ENCODE results near the gene POLR1G. TPM values are rescaled to one million over a fixed set of nuclear protein-coding genes. Genes with fewer than 3 reads are reported as not detected.

POLR1G gene
- total and polyA plus RNA-seq, 9 of the 15 experiments (the other 6 are each of a cell fraction or from before 2014, with no cell fraction given) = 3.0 to 50.1 (median 27.4) TPM

DNA sequence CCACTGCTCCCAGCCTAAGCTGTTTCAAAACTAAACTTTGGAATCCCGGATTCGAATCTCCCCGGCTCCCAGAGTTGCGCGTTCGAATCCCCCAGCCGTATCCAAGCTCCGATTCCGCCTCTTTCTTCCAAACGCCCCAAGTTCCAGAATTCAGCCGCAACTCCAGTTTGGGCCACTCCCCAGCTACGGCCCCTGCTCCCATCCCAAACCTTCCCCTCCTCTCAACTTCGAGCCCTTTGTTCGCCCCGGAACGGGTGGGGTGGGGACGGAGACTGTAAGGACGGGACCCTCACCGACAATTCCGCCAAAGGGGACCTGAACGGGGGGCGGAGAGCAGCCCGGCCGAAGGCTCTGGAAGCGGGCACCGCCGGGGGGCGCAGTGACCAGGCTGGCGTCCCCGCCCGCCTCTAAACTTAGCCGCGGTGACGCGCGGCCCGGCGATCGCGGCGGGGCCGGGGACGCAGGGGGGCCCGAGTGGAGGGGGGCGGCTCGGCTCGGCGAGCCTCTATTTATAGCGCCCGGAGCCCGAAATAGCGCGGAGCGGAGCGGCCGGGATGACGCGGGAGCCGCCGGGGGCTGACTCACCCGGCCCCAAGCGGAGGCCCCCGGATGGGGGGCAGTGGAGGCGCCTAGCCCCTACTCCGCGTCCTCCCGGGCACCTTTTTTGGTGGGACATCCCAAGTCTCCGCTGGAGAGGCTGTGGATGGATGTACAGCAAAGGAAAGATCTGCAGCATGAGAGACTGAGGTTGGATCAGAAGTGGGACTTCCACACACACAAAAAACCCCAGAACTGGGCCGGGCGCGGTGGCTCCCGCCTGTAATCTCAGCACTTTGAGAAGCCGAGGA is 22.2 kb downstream of the POLR1G start (continued):
- TF ChIP-seq, protein P1, sequence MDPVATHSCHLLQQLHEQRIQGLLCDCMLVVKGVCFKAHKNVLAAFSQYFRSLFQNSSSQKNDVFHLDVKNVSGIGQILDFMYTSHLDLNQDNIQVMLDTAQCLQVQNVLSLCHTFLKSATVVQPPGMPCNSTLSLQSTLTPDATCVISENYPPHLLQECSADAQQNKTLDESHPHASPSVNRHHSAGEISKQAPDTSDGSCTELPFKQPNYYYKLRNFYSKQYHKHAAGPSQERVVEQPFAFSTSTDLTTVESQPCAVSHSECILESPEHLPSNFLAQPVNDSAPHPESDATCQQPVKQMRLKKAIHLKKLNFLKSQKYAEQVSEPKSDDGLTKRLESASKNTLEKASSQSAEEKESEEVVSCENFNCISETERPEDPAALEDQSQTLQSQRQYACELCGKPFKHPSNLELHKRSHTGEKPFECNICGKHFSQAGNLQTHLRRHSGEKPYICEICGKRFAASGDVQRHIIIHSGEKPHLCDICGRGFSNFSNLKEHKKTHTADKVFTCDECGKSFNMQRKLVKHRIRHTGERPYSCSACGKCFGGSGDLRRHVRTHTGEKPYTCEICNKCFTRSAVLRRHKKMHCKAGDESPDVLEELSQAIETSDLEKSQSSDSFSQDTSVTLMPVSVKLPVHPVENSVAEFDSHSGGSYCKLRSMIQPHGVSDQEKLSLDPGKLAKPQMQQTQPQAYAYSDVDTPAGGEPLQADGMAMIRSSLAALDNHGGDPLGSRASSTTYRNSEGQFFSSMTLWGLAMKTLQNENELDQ (CRISPR knock-in tag; IDR thresholded peaks at IDR 0.05; ENCODE audit: borderline replicate concordance) = no peak
- TF ChIP-seq NCOA2 (IDR thresholded peaks at IDR 0.05; ENCODE audit: partially characterized antibody in 2 of 2) (no peak), WHSC1 (IDR thresholded peaks at IDR 0.05; ENCODE audit: low read length) (no peak), PHTF2 (CRISPR knock-in tag; IDR thresholded peaks at IDR 0.05) (no peak), DPF2 (IDR thresholded peaks at IDR 0.05) (peak; percentile 60; the same call in 1 of the 2 replicates), LEF1 (IDR thresholded peaks at IDR 0.05) (no peak), SMAD1 (IDR thresholded peaks at IDR 0.05; ENCODE audit: low read depth, low read length, partially characterized antibody) (peak; percentile 42), STAT5B (CRISPR knock-in tag; IDR thresholded peaks at IDR 0.05) (no peak), HMGN3 (IDR thresholded peaks at IDR 0.05; ENCODE audit: borderline replicate concordance, extremely low read depth, insufficient read length, low read depth, low read length) (peak; percentile 71), THRAP3 (IDR thresholded peaks at IDR 0.05; ENCODE audit: borderline replicate concordance) (no peak), MAZ (CRISPR knock-in tag; conservative IDR thresholded peaks at IDR 0.05 in 1 of 2, IDR thresholded peaks at IDR 0.05 in 1 of 2) (peak; percentile 57 to 75; a peak in 3 of 4 replicates), NR4A1 (CRISPR knock-in tag; IDR thresholded peaks at IDR 0.05) (no peak), NR4A1 (tag; IDR thresholded peaks at IDR 0.05) (no peak)
- TF ChIP-seq, protein P2, sequence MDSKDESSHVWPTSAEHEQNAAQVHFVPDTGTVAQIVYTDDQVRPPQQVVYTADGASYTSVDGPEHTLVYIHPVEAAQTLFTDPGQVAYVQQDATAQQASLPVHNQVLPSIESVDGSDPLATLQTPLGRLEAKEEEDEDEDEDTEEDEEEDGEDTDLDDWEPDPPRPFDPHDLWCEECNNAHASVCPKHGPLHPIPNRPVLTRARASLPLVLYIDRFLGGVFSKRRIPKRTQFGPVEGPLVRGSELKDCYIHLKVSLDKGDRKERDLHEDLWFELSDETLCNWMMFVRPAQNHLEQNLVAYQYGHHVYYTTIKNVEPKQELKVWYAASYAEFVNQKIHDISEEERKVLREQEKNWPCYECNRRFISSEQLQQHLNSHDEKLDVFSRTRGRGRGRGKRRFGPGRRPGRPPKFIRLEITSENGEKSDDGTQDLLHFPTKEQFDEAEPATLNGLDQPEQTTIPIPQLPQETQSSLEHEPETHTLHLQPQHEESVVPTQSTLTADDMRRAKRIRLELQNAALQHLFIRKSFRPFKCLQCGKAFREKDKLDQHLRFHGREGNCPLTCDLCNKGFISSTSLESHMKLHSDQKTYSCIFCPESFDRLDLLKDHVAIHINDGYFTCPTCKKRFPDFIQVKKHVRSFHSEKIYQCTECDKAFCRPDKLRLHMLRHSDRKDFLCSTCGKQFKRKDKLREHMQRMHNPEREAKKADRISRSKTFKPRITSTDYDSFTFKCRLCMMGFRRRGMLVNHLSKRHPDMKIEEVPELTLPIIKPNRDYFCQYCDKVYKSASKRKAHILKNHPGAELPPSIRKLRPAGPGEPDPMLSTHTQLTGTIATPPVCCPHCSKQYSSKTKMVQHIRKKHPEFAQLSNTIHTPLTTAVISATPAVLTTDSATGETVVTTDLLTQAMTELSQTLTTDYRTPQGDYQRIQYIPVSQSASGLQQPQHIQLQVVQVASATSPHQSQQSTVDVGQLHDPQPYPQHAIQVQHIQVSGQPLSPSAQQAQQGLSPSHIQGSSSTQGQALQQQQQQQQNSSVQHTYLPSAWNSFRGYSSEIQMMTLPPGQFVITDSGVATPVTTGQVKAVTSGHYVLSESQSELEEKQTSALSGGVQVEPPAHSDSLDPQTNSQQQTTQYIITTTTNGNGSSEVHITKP (IDR thresholded peaks at IDR 0.05; ENCODE audit: partially characterized antibody) = peak; percentile 53
- TF ChIP-seq, protein P3, sequence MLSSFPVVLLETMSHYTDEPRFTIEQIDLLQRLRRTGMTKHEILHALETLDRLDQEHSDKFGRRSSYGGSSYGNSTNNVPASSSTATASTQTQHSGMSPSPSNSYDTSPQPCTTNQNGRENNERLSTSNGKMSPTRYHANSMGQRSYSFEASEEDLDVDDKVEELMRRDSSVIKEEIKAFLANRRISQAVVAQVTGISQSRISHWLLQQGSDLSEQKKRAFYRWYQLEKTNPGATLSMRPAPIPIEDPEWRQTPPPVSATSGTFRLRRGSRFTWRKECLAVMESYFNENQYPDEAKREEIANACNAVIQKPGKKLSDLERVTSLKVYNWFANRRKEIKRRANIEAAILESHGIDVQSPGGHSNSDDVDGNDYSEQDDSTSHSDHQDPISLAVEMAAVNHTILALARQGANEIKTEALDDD (IDR thresholded peaks at IDR 0.05) = no peak

All from K562 (cell line).